Coronary artery (tissue), 2 donors: ENCODE results near the gene HSPH1.
A peak's percentile ranks its signal among the peaks of the same experiment; 100 is the strongest.

ENCODE experiments used
- DNase-seq: peaks from one replicate; pipeline ENCODE4 v3.0.0-alpha.2; 2017; ENCODE audit warnings: low spot score
- H3K27ac ChIP-seq, 2 donors: fragments of 200-600 bp; sonication (generic); one replicate each; pipeline ENCODE4 v1.5.1; 2016 to 2019
- H3K4me3 ChIP-seq: fragments of 200-600 bp; sonication (generic); 2 replicates; pipeline ENCODE4 v1.5.1; 2016; ENCODE audit warnings: mild to moderate bottlenecking, moderate library complexity
- CTCF ChIP-seq: fragments of 200-600 bp; sonication (generic); IDR thresholded peaks from one replicate; pipeline ENCODE4 v1.5.1; 2019; ENCODE audit warnings: antibody characterized with exemption

HSPH1 gene

GRCh38 chr13:31166591-31166990 is 4.9 kb upstream of the HSPH1 start:
- no peak for TF ChIP-seq CTCF
- Histone ChIP-seq H3K4me3 (no peak overlapping the region), H3K27ac (no peak overlapping the region)
- no peak for DNase-seq

- Histone ChIP-seq H3K27ac (peak overlapping the region; percentile 90 to 93), H3K4me3 (peak overlapping the region; percentile 92)
- DNase-seq: peak; percentile 98
- TF ChIP-seq CTCF: no peak
Observed at GRCh38 chr13:31162151-31163008, 676 bp upstream of the HSPH1 start.

- peak; percentile 78 for DNase-seq
- H3K4me3 ChIP-seq: peak overlapping the region; percentile 92
- H3K27ac ChIP-seq: peak overlapping the region; percentile 90 to 93
- TF ChIP-seq CTCF: no peak
Observed at GRCh38 chr13:31160857-31161556, 697 bp downstream of the HSPH1 start.

- DNase-seq: no peak
- H3K4me3 ChIP-seq: peak overlapping the region; percentile 92
- H3K27ac ChIP-seq: no peak overlapping the region
- TF ChIP-seq CTCF: no peak
Observed at GRCh38 chr13:31159306-31159705, 2.4 kb downstream of the HSPH1 start.

GRCh38 chr13:31154939-31155338 is 6.8 kb downstream of the HSPH1 start:
- no peak overlapping the region for H3K4me3 ChIP-seq
- no peak for TF ChIP-seq CTCF
- no peak overlapping the region for H3K27ac ChIP-seq
- no peak for DNase-seq

GRCh38 chr13:31151837-31152236 is 9.9 kb downstream of the HSPH1 start:
- no peak for TF ChIP-seq CTCF
- H3K4me3 ChIP-seq: no peak overlapping the region
- no peak overlapping the region for H3K27ac ChIP-seq
- no peak for DNase-seq
